Smooth muscle cell (in vitro differentiated cells): ENCODE data around the gene INO80. TPM values are rescaled to one million over a fixed set of nuclear protein-coding genes. Genes with fewer than 3 reads are reported as not detected.

ENCODE experiments used
- DNase-seq: peaks from one replicate; lab custom pipeline; 2025; ENCODE audit not compliant: unreplicated experiment; lab: John Stamatoyannopoulos, UW
- H2AFZ ChIP-seq: fragments of 200-600 bp; sonication (generic); 2 replicates; pipeline ENCODE4 v1.6.0; 2016; ENCODE audit warnings: antibody characterized with exemption, low read depth, mild to moderate bottlenecking
- H3F3A ChIP-seq: fragments of 200-600 bp; sonication (generic); 2 replicates; pipeline ENCODE4 v1.6.0; 2017; ENCODE audit warnings: antibody characterized with exemption, low read depth
- H3K27ac ChIP-seq: fragments of 200-600 bp; sonication (generic); 2 replicates; pipeline ENCODE4 v1.5.1; 2016; ENCODE audit warnings: low read depth, mild to moderate bottlenecking
- H3K27me3 ChIP-seq: fragments of 200-600 bp; sonication (generic); 2 replicates; pipeline ENCODE4 v1.6.1; 2016; ENCODE audit warnings: low read depth, mild to moderate bottlenecking
- H3K36me3 ChIP-seq: fragments of 200-600 bp; sonication (generic); 2 replicates; pipeline ENCODE4 v1.5.1; 2016; ENCODE audit warnings: low read depth
- H3K4me1 ChIP-seq: fragments of 200-600 bp; sonication (generic); 2 replicates; pipeline ENCODE4 v1.5.1; 2016; ENCODE audit warnings: low read depth
- H3K4me2 ChIP-seq: fragments of 200-600 bp; sonication (generic); 2 replicates; pipeline ENCODE4 v1.6.0; 2016; ENCODE audit warnings: mild to moderate bottlenecking
- H3K4me3 ChIP-seq: fragments of 200-600 bp; sonication (generic); 2 replicates; pipeline ENCODE4 v1.5.1; 2016; ENCODE audit warnings: mild to moderate bottlenecking
- H3K79me2 ChIP-seq: fragments of 200-600 bp; sonication (generic); 2 replicates; pipeline ENCODE4 v1.6.0; 2016; ENCODE audit warnings: low read depth, mild to moderate bottlenecking
- H3K9ac ChIP-seq: fragments of 200-600 bp; sonication (generic); 2 replicates; pipeline ENCODE4 v1.6.0; 2016; ENCODE audit warnings: low read depth
- H3K9me3 ChIP-seq: fragments of 200-600 bp; sonication (generic); replicated peaks from 2 replicates; pipeline ENCODE4 v1.5.1; 2016; ENCODE audit warnings: low read depth
- H4K20me1 ChIP-seq: fragments of 200-600 bp; sonication (generic); 2 replicates; pipeline ENCODE4 v1.6.0; 2016; ENCODE audit warnings: low read depth
- CTCF ChIP-seq: fragments of 200-600 bp; sonication (generic); IDR thresholded peaks from 2 replicates; pipeline ENCODE4 v1.5.1; 2017; ENCODE audit warnings: borderline replicate concordance, mild to moderate bottlenecking, antibody characterized with exemption; ENCODE audit not compliant: insufficient read depth, poor library complexity, severe bottlenecking
- WGBS: methylation state at CpG from one replicate; pipeline ENCODE4 v1.1.7; 2016; ENCODE audit warnings: low lambda C conversion rate; 5-methylcytosine and 5-hydroxymethylcytosine counted together
- polyA plus RNA-seq: library from polyadenylated mRNA; unstranded; fragments of >200 nt; fragmentation: Nextera tagmentation; extraction: Ambion mirVana; gene quantifications from 2 replicates; pipeline ENCODE4 v1.2.1, GENCODE V29; 2016
- total RNA-seq: library from RNA; depleted of rRNA; stranded (reverse); fragments of >200 nt; gene quantifications from 2 replicates; pipeline ENCODE4 v1.2.3, GENCODE V29; 2014

Gene INO80
- total and polyA plus RNA-seq, 2 experiments from 2014 or later: 4.4 to 8.3 TPM

GRCh38 chr15:41001524-41002214 lies 114.4 kb downstream of the INO80 start:
- Histone ChIP-seq H3F3A (peaks cover 4% of the 10 kb centered on the region), H3K9ac (no peak overlapping the region), H3K9me3 (no peaks in the 10 kb centered on the region), H3K4me3 (no peak overlapping the region), H3K4me2 (no peak overlapping the region), H3K27ac (no peak overlapping the region), H2AFZ (no peak overlapping the region), H3K27me3 (no peaks in the 10 kb centered on the region), H3K4me1 (no peaks in the 10 kb centered on the region), H4K20me1 (peaks cover 21% of the 10 kb centered on the region), H3K79me2 (no peaks in the 10 kb centered on the region), H3K36me3 (peaks cover 6% of the 10 kb centered on the region)
- WGBS: 75% methylated on average over 5 of the region's 5 CpGs
- no peak for TF ChIP-seq CTCF
- no peak for DNase-seq

GRCh38 chr15:40999190-40999589 lies 116.9 kb downstream of the INO80 start:
- no peak overlapping the region for H2AFZ ChIP-seq
- H3K36me3 ChIP-seq: peaks cover 13% of the 10 kb centered on the region
- WGBS: 91% methylated on average over 4 of the region's 4 CpGs
- no peaks in the 10 kb centered on the region for H3K27me3 ChIP-seq
- no peaks in the 10 kb centered on the region for H3K79me2 ChIP-seq
- no peaks in the 10 kb centered on the region for H3K4me1 ChIP-seq
- H3F3A ChIP-seq: no peaks in the 10 kb centered on the region
- no peaks in the 10 kb centered on the region for H4K20me1 ChIP-seq
- H3K9ac ChIP-seq: no peak overlapping the region
- DNase-seq: no peak
- H3K4me2 ChIP-seq: no peak overlapping the region
- H3K9me3 ChIP-seq: no peaks in the 10 kb centered on the region
- no peak overlapping the region for H3K4me3 ChIP-seq
- H3K27ac ChIP-seq: no peak overlapping the region
- TF ChIP-seq CTCF: no peak

GRCh38 chr15:40995656-40996055 lies 120.4 kb downstream of the INO80 start:
- 81% methylated on average over 3 of the region's 3 CpGs for WGBS

More at GRCh38 chr15:40995656-40996055, 120.4 kb downstream of the INO80 start:
- no peak overlapping the region for H3K4me2 ChIP-seq
- H3F3A ChIP-seq: peaks cover 16% of the 10 kb centered on the region
- H3K4me1 ChIP-seq: peaks cover 6% of the 10 kb centered on the region
- H3K27me3 ChIP-seq: no peaks in the 10 kb centered on the region
- H2AFZ ChIP-seq: no peak overlapping the region
- H3K9me3 ChIP-seq: no peaks in the 10 kb centered on the region
- H3K4me3 ChIP-seq: no peak overlapping the region
- peaks cover 13% of the 10 kb centered on the region for H3K36me3 ChIP-seq
- no peak for DNase-seq
- H3K27ac ChIP-seq: no peak overlapping the region
- no peak overlapping the region for H3K9ac ChIP-seq
- H4K20me1 ChIP-seq: peaks cover 13% of the 10 kb centered on the region
- no peaks in the 10 kb centered on the region for H3K79me2 ChIP-seq
- TF ChIP-seq CTCF: no peak
